Stimulated activated CD8-positive, alpha-beta memory T cell treated with anti-CD3 and anti-CD28 coated beads, Interleukin-4, amount 100 ng/mL, for 48 hours (primary cell): ENCODE measurements around the gene EGFL8.
"Not testable (repeated sequence)": the region's sequence is repeated elsewhere in the genome, so short reads cannot be mapped to it uniquely, and the experiment has no call there.

Source experiments
- DNase-seq: peaks from one replicate; pipeline ENCODE4 v3.0.0-alpha.2; 2020

Gene EGFL8

GRCh38 chr6:32164295-32164694, at the start of gene EGFL8:
Gene EGFL8, plus strand, starts transcription at chr6:32164595. Its CDS starts 1,571 bp downstream, at chr6:32166166.
- no peak for DNase-seq

- no peak for DNase-seq
These were observed 49.6 kb upstream of the EGFL8 start for GRCh38 chr6:32114796-32115195.

GRCh38 chr6:32115623-32116022, 48.8 kb upstream of the EGFL8 start:
- DNase-seq = no peak

GRCh38 chr6:32116674-32117073, 47.7 kb upstream of the EGFL8 start:
- peak; percentile 38 for DNase-seq

- no peak for DNase-seq
These were observed 46.9 kb upstream of the EGFL8 start for GRCh38 chr6:32117461-32117860.

GRCh38 chr6:32118782-32119628, 45.4 kb upstream of the EGFL8 start:
- DNase-seq = peak; percentile 80

- no peak for DNase-seq
These were observed 43.8 kb upstream of the EGFL8 start for GRCh38 chr6:32120573-32121059.

- no peak for DNase-seq
These were observed 40.7 kb upstream of the EGFL8 start for GRCh38 chr6:32123681-32124080.

GRCh38 chr6:32126880-32127279, 37.5 kb upstream of the EGFL8 start:
- peak; percentile 32 for DNase-seq

GRCh38 chr6:32127409-32127716, 37.0 kb upstream of the EGFL8 start:
- DNase-seq = no peak

- peak; percentile 96 for DNase-seq
These were observed 36.4 kb upstream of the EGFL8 start, which contains the start of gene ATF6B for GRCh38 chr6:32127717-32128592. Gene ATF6B, minus strand, starts transcription at chr6:32128246. Its CDS starts 39 bp downstream, at chr6:32128207.

- no peak for DNase-seq
These were observed 35.6 kb upstream of the EGFL8 start for GRCh38 chr6:32128751-32129296.

- DNase-seq = no peak
These were observed 34.9 kb upstream of the EGFL8 start for GRCh38 chr6:32129297-32130088.

- DNase-seq = no peak
These were observed 32.9 kb upstream of the EGFL8 start for GRCh38 chr6:32131439-32131948.

- no peak for DNase-seq
These were observed 32.3 kb upstream of the EGFL8 start for GRCh38 chr6:32132110-32132509.

- no peak for DNase-seq
These were observed 30.6 kb upstream of the EGFL8 start for GRCh38 chr6:32133786-32134185.

GRCh38 chr6:32137454-32137853, 26.9 kb upstream of the EGFL8 start:
- DNase-seq = no peak

- no peak for DNase-seq
These were observed 24.8 kb upstream of the EGFL8 start for GRCh38 chr6:32139590-32139989.

GRCh38 chr6:32140420-32141046, 23.9 kb upstream of the EGFL8 start:
- no peak for DNase-seq

GRCh38 chr6:32144238-32144637, 20.2 kb upstream of the EGFL8 start:
- not testable (repeated sequence) for DNase-seq

- no peak for DNase-seq
These were observed 18.1 kb upstream of the EGFL8 start for GRCh38 chr6:32146287-32146686.

GRCh38 chr6:32146687-32147086, 17.7 kb upstream of the EGFL8 start:
- no peak for DNase-seq
